ENCODE data around the gene TMEFF1.

DNA sequence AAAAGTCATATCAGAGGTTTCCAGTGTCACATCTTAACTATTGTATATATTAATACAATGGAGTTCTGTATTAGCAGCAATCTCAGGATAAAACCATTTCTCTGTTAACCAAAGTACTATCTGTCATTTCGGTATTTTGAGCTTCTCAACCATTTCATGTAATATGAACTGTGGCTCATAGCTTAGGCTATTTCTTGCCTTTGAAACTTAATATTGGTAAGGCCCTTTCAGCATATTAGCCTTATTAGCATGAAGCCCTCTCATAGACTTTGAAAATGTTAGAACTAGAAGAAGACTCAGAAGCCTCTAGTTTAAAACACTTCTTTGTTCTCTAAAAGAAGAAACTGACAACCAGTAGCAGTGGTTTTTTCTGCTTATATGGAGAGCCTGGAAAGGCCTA is 105.7 kb downstream of the TMEFF1 start:
- TF ChIP-seq, protein P1, sequence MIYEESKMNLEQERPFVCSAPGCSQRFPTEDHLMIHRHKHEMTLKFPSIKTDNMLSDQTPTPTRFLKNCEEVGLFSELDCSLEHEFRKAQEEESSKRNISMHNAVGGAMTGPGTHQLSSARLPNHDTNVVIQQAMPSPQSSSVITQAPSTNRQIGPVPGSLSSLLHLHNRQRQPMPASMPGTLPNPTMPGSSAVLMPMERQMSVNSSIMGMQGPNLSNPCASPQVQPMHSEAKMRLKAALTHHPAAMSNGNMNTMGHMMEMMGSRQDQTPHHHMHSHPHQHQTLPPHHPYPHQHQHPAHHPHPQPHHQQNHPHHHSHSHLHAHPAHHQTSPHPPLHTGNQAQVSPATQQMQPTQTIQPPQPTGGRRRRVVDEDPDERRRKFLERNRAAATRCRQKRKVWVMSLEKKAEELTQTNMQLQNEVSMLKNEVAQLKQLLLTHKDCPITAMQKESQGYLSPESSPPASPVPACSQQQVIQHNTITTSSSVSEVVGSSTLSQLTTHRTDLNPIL (CRISPR knock-in tag; IDR thresholded peaks at IDR 0.05; ENCODE audit: low read depth): no peak
- TF ChIP-seq ZNF8 (CRISPR knock-in tag; IDR thresholded peaks at IDR 0.05) (no peak), ZFP30 (CRISPR knock-in tag; IDR thresholded peaks at IDR 0.05) (no peak), OSR1 (CRISPR knock-in tag; IDR thresholded peaks at IDR 0.05) (no peak), TCF4 (CRISPR knock-in tag; IDR thresholded peaks at IDR 0.05; ENCODE audit: borderline replicate concordance) (no peak), ZNF565 (CRISPR knock-in tag; conservative IDR thresholded peaks at IDR 0.05; ENCODE audit: low read depth) (no peak), SNAI2 (CRISPR knock-in tag; IDR thresholded peaks at IDR 0.05) (no peak), GLIS3 (CRISPR knock-in tag; IDR thresholded peaks at IDR 0.05) (no peak), ARNTL (CRISPR knock-in tag; IDR thresholded peaks at IDR 0.05; ENCODE audit: borderline replicate concordance, low read depth) (no peak), CSDC2 (CRISPR knock-in tag; IDR thresholded peaks at IDR 0.05) (no peak), ZC3H10 (CRISPR knock-in tag; IDR thresholded peaks at IDR 0.05) (no peak), PPARA (CRISPR knock-in tag; IDR thresholded peaks at IDR 0.05; ENCODE audit: borderline replicate concordance) (no peak), ZFP3 (CRISPR knock-in tag; IDR thresholded peaks at IDR 0.05) (no peak)
- TF ChIP-seq, protein P2, sequence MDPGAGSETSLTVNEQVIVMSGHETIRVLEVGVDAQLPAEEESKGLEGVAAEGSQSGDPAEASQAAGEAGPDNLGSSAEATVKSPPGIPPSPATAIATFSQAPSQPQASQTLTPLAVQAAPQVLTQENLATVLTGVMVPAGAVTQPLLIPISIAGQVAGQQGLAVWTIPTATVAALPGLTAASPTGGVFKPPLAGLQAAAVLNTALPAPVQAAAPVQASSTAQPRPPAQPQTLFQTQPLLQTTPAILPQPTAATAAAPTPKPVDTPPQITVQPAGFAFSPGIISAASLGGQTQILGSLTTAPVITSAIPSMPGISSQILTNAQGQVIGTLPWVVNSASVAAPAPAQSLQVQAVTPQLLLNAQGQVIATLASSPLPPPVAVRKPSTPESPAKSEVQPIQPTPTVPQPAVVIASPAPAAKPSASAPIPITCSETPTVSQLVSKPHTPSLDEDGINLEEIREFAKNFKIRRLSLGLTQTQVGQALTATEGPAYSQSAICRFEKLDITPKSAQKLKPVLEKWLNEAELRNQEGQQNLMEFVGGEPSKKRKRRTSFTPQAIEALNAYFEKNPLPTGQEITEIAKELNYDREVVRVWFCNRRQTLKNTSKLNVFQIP (CRISPR knock-in tag; IDR thresholded peaks at IDR 0.05; ENCODE audit: borderline replicate concordance, low read depth): no peak

Data from SK-N-SH treated with all-trans-retinoic acid at 6 μM for 48 hours (cell line).